HL-60 (cell line): Measurements from ENCODE around the gene FOXJ3.

Experiments used
- DNase-seq, 2 experiments: peaks; one replicate each; pipeline ENCODE4 v3.0.0-alpha.2; 2010 to 2020; ENCODE audit warnings: low read depth in 1 of 2, low spot score in 1 of 2
- H3K27ac ChIP-seq: fragments of 250-450 bp; sonication (Bioruptor Pico); replicated peaks from 2 replicates; pipeline ENCODE4 v1.5.1; 2020; ENCODE audit warnings: mild to moderate bottlenecking, moderate library complexity
- H3K27me3 ChIP-seq: fragments of 250-450 bp; sonication (Bioruptor Pico); 2 replicates; pipeline ENCODE4 v1.5.1; 2021; ENCODE audit warnings: mild to moderate bottlenecking, moderate library complexity; ENCODE audit not compliant: insufficient read depth, poor library complexity, severe bottlenecking
- H3K4me3 ChIP-seq: replicated peaks from 2 replicates; pipeline ENCODE4 v1.5.1; 2011; ENCODE audit warnings: mild to moderate bottlenecking, control low read depth, low read length; ENCODE audit not compliant: insufficient read depth
- CTCF ChIP-seq: IDR thresholded peaks from one replicate; pipeline ENCODE4 v1.5.1; 2011; ENCODE audit warnings: low read length, control low read depth, inconsistent platforms; ENCODE audit not compliant: insufficient read depth
- GABPA ChIP-seq: IDR thresholded peaks from 2 replicates; pipeline ENCODE4 v1.6.1; 2012; ENCODE audit warnings: low read depth
- POLR2AphosphoS5 ChIP-seq: IDR thresholded peaks from 2 replicates; pipeline ENCODE4 v1.6.1; 2012; ENCODE audit warnings: low read depth
- REST ChIP-seq: IDR thresholded peaks from 2 replicates; pipeline ENCODE4 v1.6.1; 2012; ENCODE audit warnings: low read depth; ENCODE audit not compliant: insufficient replicate concordance
- SPI1 ChIP-seq: IDR thresholded peaks from 2 replicates; pipeline ENCODE4 v1.6.1; 2012; ENCODE audit warnings: low read depth, mild to moderate bottlenecking, borderline replicate concordance

Gene FOXJ3

GRCh38 chr1:42350086-42350485 lies 15.1 kb upstream of the FOXJ3 start:
- no peak for DNase-seq
- Histone ChIP-seq H3K27ac (no peak overlapping the region), H3K27me3 (peaks cover 4% of the 10 kb centered on the region), H3K4me3 (no peak overlapping the region)
- TF ChIP-seq CTCF (no peak), REST (no peak), POLR2AphosphoS5 (no peak), GABPA (no peak), SPI1 (no peak)

- Histone ChIP-seq H3K27ac (no peak overlapping the region), H3K27me3 (peaks cover 4% of the 10 kb centered on the region), H3K4me3 (no peak overlapping the region)
- no peak for TF ChIP-seq REST
- TF ChIP-seq GABPA, result no peak
- no peak for TF ChIP-seq SPI1
- TF ChIP-seq POLR2AphosphoS5, result no peak
- no peak for DNase-seq
Measured at GRCh38 chr1:42348498-42348897, 13.5 kb upstream of the FOXJ3 start.

- H3K4me3 ChIP-seq, result no peak overlapping the region
- TF ChIP-seq SPI1 (no peak), CTCF (no peak), REST (no peak), POLR2AphosphoS5 (no peak), GABPA (no peak)
- no peaks in the 10 kb centered on the region for H3K27me3 ChIP-seq
- no peak overlapping the region for H3K27ac ChIP-seq
- DNase-seq, result no peak
Measured at GRCh38 chr1:42343049-42343448, 8.0 kb upstream of the FOXJ3 start.

- no peak for DNase-seq
Measured at GRCh38 chr1:42340901-42341300, 5.9 kb upstream of the FOXJ3 start.

More at GRCh38 chr1:42340901-42341300, 5.9 kb upstream of the FOXJ3 start:
- Histone ChIP-seq H3K27me3 (no peaks in the 10 kb centered on the region), H3K4me3 (no peak overlapping the region), H3K27ac (no peak overlapping the region)
- TF ChIP-seq SPI1 (no peak), POLR2AphosphoS5 (no peak), REST (no peak), GABPA (no peak), CTCF (no peak)
